HCT116 (cell line): Measurements from ENCODE around the gene FRY.

Experiments
- EZH2 ChIP-seq: fragments of 200-600 bp; sonication (generic); IDR thresholded peaks from 2 replicates; pipeline ENCODE4 v1.6.1; 2017; ENCODE audit warnings: antibody characterized with exemption, mixed run types
- EZH2phosphoT487 ChIP-seq: fragments of 200-600 bp; IDR thresholded peaks from 2 replicates; pipeline ENCODE4 v1.6.1; 2018; ENCODE audit warnings: antibody characterized with exemption, borderline replicate concordance
- POLR2A ChIP-seq: IDR thresholded peaks from 2 replicates; pipeline ENCODE4 v1.7.0; 2011; ENCODE audit warnings: borderline replicate concordance; ENCODE audit not compliant: insufficient read depth, insufficient read length; ENCODE audit errors: extremely low read depth
- POLR2AphosphoS5 ChIP-seq: IDR thresholded peaks from 2 replicates; pipeline ENCODE4 v1.6.1; 2011; ENCODE audit warnings: mild to moderate bottlenecking, low read depth, low read length, moderate library complexity
- RAD21 ChIP-seq: IDR thresholded peaks from 2 replicates; pipeline ENCODE4 v1.6.1; 2012; ENCODE audit warnings: low read depth, mild to moderate bottlenecking
- ZNF274 ChIP-seq: fragments of 200-500 bp; sonication (Bioruptor generic); IDR thresholded peaks from 2 replicates; pipeline ENCODE4 v1.6.1; 2014; ENCODE audit warnings: mild to moderate bottlenecking, low read depth, low read length, inconsistent platforms
- TF ChIP-seq, protein P1 (sequence below), 3 experiments: fragments of 200-600 bp in 1 of 3; sonication (generic) in 1 of 3; IDR thresholded peaks in 2 of 3; conservative IDR thresholded peaks in 1 of 3; 2 replicates each; pipeline ENCODE4 v1.5.1; 2012 to 2017; ENCODE audit warnings: low read depth in 2 of 3, low read length in 2 of 3, antibody characterized with exemption in 1 of 3, borderline replicate concordance in 1 of 3, control low read depth in 1 of 3, mild to moderate bottlenecking in 1 of 3, mixed read lengths in 1 of 3, mixed run types in 1 of 3, moderate library complexity in 1 of 3; ENCODE audit not compliant: insufficient read depth in 1 of 3
- TF ChIP-seq, protein P2 (sequence below): IDR thresholded peaks from 2 replicates; pipeline ENCODE4 v1.6.1; 2012; ENCODE audit warnings: low read depth
- TF ChIP-seq, protein P3 (sequence below): IDR thresholded peaks from 2 replicates; pipeline ENCODE4 v1.6.1; 2012

DNA sequence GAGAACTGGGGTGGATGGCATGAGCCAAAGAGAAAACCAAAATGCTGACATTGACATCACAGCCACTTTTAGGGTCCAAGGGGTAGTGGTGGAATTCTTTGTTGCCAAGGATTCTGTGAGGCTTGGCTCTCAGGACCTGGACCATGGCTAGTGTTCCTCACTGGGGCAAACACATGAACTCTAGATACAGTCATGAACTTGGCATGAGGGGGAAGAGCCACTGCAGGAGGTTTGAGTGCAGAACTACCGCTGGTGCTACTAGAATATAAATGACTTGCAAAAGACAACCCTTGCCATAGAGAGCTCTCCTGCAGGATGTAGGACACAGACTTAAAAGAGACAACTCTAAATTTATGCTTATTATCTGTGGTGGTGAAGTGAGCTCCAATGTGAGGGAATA, 29.8 kb upstream of the FRY start:
- TF ChIP-seq, protein P1, sequence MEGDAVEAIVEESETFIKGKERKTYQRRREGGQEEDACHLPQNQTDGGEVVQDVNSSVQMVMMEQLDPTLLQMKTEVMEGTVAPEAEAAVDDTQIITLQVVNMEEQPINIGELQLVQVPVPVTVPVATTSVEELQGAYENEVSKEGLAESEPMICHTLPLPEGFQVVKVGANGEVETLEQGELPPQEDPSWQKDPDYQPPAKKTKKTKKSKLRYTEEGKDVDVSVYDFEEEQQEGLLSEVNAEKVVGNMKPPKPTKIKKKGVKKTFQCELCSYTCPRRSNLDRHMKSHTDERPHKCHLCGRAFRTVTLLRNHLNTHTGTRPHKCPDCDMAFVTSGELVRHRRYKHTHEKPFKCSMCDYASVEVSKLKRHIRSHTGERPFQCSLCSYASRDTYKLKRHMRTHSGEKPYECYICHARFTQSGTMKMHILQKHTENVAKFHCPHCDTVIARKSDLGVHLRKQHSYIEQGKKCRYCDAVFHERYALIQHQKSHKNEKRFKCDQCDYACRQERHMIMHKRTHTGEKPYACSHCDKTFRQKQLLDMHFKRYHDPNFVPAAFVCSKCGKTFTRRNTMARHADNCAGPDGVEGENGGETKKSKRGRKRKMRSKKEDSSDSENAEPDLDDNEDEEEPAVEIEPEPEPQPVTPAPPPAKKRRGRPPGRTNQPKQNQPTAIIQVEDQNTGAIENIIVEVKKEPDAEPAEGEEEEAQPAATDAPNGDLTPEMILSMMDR (IDR thresholded peaks at IDR 0.05 in 2 of 3, conservative IDR thresholded peaks at IDR 0.05 in 1 of 3; ENCODE audit: borderline replicate concordance in 1 of 3, insufficient read depth in 1 of 3, low read depth in 2 of 3, low read length in 2 of 3), result no peak
- TF ChIP-seq, protein P2, sequence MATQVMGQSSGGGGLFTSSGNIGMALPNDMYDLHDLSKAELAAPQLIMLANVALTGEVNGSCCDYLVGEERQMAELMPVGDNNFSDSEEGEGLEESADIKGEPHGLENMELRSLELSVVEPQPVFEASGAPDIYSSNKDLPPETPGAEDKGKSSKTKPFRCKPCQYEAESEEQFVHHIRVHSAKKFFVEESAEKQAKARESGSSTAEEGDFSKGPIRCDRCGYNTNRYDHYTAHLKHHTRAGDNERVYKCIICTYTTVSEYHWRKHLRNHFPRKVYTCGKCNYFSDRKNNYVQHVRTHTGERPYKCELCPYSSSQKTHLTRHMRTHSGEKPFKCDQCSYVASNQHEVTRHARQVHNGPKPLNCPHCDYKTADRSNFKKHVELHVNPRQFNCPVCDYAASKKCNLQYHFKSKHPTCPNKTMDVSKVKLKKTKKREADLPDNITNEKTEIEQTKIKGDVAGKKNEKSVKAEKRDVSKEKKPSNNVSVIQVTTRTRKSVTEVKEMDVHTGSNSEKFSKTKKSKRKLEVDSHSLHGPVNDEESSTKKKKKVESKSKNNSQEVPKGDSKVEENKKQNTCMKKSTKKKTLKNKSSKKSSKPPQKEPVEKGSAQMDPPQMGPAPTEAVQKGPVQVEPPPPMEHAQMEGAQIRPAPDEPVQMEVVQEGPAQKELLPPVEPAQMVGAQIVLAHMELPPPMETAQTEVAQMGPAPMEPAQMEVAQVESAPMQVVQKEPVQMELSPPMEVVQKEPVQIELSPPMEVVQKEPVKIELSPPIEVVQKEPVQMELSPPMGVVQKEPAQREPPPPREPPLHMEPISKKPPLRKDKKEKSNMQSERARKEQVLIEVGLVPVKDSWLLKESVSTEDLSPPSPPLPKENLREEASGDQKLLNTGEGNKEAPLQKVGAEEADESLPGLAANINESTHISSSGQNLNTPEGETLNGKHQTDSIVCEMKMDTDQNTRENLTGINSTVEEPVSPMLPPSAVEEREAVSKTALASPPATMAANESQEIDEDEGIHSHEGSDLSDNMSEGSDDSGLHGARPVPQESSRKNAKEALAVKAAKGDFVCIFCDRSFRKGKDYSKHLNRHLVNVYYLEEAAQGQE, result no peak
- TF ChIP-seq RAD21 (no peak), EZH2 (no peak), POLR2AphosphoS5 (no peak), EZH2phosphoT487 (no peak), ZNF274 (no peak), POLR2A (no peak)
- TF ChIP-seq, protein P3, sequence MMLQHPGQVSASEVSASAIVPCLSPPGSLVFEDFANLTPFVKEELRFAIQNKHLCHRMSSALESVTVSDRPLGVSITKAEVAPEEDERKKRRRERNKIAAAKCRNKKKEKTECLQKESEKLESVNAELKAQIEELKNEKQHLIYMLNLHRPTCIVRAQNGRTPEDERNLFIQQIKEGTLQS, result no peak
